ENCODE results near the gene EGFL7.

- TF ChIP-seq POLR2AphosphoS5 (IDR thresholded peaks at IDR 0.05) (no peak), POLR2A (IDR thresholded peaks at IDR 0.05) (no peak)
Observed at GRCh38 chr9:136662326-136662655, 425 bp upstream of the EGFL7 start.

All from prostate gland (tissue), 1 donor.